ENCODE measurements around the gene GAL.

DNA sequence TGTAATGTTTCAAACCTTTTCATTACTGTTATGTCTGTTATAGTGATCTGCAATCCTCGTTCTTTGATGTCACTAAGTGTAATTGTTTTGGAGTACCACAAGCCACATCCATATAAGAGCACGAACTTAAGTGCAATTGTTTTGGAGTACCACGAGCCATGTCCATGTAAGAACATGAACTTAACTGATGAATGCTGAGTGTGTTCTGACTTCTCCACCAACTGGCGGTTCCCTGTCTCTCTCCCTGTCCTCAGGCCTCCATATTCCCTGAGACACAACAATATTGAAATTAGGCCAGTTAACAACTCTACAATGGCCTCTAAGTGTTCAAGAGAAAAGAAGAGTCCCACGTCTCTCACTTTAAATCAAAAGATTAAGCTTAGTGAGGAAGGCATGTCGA, 43.4 kb downstream of the GAL start:
- TF ChIP-seq, protein P1, sequence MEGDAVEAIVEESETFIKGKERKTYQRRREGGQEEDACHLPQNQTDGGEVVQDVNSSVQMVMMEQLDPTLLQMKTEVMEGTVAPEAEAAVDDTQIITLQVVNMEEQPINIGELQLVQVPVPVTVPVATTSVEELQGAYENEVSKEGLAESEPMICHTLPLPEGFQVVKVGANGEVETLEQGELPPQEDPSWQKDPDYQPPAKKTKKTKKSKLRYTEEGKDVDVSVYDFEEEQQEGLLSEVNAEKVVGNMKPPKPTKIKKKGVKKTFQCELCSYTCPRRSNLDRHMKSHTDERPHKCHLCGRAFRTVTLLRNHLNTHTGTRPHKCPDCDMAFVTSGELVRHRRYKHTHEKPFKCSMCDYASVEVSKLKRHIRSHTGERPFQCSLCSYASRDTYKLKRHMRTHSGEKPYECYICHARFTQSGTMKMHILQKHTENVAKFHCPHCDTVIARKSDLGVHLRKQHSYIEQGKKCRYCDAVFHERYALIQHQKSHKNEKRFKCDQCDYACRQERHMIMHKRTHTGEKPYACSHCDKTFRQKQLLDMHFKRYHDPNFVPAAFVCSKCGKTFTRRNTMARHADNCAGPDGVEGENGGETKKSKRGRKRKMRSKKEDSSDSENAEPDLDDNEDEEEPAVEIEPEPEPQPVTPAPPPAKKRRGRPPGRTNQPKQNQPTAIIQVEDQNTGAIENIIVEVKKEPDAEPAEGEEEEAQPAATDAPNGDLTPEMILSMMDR (IDR thresholded peaks at IDR 0.05; ENCODE audit: insufficient read depth, low read depth, low read length): no peak
- no peak for TF ChIP-seq EZH2 (IDR thresholded peaks at IDR 0.05; ENCODE audit: insufficient read depth, low read length)
